GM18858 (cell line): Measurements from ENCODE around the gene SCO1.
"Not testable (repeated sequence)": the region's sequence is repeated elsewhere in the genome, so short reads cannot be mapped to it uniquely, and the experiment has no call there.

Experiments used
- ATAC-seq: cut with Tn5 transposase; IDR thresholded peaks from one replicate; pipeline ENCODE4 v1.9.1; 2021; ENCODE audit not compliant: unreplicated experiment

SCO1 gene

DNA sequence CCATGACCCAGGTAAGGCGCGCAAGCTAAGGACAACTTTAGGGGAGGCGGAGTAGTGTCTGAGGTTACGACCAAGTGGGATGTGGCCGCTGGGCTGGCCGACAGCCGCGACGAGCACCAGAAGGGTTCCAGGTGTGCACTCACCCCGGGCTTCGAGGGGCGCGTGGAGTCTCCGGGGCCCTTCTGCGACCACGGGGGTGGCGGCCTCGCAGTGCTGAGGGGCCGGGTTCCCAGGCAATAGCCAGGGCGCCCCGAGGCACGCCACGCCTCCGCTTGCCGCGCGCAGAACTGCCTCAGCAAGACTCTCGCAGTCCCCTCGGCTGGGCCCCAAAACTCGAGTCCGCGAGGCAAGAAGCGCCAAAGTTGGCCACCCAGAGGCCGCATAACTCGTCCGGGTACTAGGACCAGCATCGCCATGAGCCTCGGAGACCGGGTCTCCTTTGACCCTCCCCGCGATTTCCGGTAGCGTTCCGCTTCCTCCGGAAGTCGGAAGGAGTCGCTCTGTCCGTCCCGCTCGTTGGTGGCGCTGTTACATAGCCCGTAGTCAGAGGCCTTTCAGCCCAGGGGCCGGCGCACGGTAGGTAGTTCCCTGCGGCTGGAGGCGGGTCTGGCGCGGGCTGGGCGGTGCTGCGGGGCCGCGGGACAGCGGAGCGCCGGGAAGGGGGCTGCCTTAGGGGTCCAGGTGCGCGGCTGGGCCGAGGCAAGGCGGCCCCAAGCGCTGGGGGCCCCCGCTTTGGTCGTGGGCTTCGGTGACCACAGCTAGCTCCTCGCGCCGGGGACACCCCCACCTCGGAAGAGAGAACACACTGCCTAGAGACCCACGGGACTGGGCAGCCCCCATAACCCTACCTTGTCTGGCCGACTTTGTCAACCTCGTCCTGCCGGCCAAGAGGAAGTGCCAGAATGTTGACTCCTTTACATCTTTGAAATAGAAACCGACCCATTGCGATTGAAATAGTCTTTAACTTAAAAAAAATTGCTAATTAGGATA is at the start of gene SCO1, which contains the start of gene ADPRM:
TSS of gene SCO1 (minus strand) at position 442 of the 990 bp plus-strand sequence. CDS start at position 416, 26 bp downstream.
TSS of gene ADPRM (plus strand) at position 503 of the 990 bp plus-strand sequence. CDS start 7,333 bp downstream, outside the sequence.
- ATAC-seq = peak; percentile 92

DNA sequence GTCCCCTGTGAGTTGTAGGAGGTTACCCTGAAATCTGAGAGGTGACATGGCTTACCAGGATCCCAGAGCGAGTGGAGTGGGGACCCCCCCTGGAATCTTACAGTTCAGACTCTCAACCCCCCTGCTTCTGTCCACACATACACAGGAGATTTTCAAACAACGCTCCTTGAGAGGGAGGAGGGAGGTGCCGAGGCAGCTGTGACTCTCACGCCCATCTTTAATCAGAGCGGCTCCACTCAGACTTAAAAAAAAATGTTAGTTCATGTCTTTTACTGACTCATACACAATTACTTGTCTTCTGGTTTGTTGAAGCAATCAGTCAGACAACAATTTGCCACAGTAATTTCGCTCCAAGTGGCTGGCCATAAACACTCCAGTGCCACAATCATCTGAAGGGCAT is 47.9 kb upstream of the SCO1 start:
- no peak for ATAC-seq

DNA sequence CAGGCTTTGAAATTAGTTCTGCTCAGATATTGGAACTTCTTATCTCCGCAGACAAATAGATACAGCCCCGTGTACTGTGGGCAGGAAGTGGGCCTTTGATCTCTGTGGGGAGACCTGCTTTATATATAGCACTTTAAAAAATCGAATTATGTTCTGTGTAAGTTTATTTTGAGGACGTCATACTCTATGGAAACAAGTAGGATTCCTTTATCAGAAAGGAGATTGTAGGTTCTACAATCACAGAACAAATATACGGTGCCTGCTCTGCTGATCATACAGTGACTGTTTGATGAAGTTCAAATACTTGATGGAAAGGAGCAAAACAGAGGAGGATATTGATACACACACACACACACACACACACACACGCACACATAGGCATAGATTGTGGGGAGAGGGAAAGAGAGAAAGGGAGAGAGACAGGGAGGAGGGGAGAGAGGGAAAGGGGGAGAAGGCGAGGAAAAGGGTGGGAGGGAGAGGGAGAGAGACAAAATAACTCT is 47.2 kb upstream of the SCO1 start:
- no peak for ATAC-seq

- no peak for ATAC-seq
Observed at GRCh38 chr17:10743316-10744009, 46.1 kb upstream of the SCO1 start.

DNA sequence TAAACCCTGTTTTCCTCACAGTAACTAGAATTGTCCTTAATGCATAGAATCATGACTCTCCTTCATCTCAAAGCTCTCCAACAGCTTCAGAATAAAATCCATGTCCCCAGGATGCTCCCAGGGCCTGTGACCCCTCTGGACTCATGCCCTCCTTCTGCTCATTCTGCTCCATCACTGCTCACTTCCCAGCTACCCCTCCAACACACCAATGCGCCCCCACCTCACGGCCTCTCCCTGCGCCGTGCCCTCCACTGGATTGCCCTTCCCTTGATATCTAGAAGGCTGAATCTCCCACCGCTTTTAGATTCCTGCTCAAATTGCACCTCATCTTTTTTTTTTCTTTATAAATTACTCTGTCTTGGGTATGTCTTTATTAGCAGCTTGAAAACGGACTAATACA is 45.1 kb upstream of the SCO1 start:
- no peak for ATAC-seq

GRCh38 chr17:10741416-10742135 is 44.2 kb upstream of the SCO1 start:
- no peak for ATAC-seq

- ATAC-seq = no peak
Observed at GRCh38 chr17:10739386-10739785, 42.1 kb upstream of the SCO1 start.

DNA sequence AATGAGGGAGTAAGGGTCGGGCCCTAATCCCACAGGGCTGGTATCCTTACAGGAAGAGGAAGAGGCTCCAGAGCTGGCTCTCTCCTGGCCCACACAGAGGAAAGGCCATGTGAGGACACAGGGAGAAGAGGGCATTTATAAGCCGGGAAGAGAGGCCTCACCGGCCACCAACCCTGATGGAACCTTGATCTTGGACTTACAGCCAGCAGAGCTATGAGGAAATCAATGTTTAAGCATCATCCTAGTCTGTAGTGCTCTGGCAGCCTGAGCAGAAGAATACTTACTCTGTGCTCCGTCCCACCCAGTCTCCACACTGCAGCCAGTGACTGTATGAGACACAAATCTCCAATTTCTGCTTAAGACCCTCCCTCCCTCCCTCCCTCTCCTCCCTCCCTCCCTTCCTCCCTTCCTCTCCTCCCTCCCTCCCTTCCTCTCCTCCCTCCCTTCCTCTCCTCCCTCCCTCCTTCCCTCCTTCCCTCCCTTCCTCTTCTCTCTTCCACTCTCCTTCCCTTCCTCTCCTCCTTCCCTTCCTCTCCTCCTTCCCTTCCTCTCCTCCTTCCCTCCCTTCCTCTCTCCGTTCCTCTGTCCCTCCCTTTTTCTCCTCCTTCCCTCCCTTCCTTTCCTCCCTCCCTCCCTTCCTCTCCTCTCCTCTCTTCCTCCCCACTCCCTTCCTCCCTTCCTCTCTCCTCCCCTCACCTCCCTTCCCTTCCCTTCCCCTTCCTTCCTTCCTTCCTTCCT is 41.4 kb upstream of the SCO1 start:
- no peak for ATAC-seq

DNA sequence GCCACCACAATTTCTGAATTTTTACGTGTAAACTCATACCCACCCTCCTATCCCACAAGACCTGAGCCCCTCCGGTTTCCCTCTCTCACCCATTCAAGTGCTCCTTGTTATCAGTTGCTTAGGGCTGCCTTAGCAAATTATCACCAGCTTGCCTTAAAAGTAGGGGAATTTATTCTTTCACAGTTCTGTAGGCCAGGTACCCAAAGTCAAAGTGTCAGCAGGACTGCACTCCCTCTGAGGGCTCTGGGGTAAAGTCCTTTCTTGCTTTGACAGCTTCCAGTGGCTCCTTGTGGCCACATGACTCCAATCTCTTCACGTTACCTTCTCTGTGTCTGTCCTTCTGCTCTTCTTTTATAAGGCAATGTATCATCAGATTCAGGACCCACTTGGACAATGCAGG is 40.4 kb upstream of the SCO1 start:
- ATAC-seq = no peak

DNA sequence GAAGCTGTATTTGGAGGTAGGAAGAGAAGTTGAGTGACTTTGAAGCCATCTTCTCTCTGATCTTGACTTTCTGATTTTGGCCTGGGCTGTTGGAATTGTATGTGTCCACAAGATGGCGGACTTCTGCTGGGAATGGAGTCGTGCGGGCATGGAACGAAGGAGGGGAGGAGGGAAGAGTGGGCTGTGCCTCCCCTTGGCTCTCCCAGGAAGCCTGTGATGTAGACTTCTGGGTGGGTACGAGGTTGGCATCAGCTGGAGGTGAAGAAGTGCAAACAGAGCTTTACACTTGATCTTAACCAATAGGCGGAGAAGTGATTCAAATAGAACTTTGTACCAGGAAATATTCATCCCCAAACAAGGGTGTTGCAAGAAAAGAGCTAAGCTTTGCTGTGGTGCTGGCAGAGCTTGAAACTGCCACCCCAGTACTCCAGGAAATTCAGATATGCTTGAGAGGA is 39.9 kb upstream of the SCO1 start:
- no peak for ATAC-seq

GRCh38 chr17:10735821-10736220 is 38.5 kb upstream of the SCO1 start:
- no peak for ATAC-seq

- no peak for ATAC-seq
Observed at GRCh38 chr17:10735251-10735650, 37.9 kb upstream of the SCO1 start.

GRCh38 chr17:10733666-10734065 is 36.3 kb upstream of the SCO1 start:
- ATAC-seq = no peak

GRCh38 chr17:10732121-10732520 is 34.8 kb upstream of the SCO1 start:
- not testable (repeated sequence) for ATAC-seq

GRCh38 chr17:10731408-10731879 is 34.1 kb upstream of the SCO1 start:
- ATAC-seq = no peak

DNA sequence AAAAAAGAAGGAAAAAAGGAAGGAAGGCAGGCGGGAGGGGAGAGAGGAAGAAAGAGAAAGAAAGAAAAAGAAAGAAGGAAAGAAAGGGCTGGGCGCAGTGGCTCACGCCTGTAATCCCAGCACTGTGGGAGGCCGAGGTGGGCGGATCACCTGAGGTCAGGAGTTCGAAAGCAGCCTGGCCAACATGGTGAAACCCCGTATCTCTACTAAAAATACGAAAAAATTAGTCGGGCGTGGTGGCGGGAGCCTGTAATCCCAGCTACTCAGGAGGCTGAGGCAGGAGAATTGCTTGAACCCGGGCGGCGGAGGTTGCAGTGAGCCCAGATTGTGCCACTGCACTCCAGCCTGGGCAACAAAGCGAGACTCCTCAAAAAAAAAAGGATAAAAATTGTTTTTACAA is 32.9 kb upstream of the SCO1 start:
- not testable (repeated sequence) for ATAC-seq

DNA sequence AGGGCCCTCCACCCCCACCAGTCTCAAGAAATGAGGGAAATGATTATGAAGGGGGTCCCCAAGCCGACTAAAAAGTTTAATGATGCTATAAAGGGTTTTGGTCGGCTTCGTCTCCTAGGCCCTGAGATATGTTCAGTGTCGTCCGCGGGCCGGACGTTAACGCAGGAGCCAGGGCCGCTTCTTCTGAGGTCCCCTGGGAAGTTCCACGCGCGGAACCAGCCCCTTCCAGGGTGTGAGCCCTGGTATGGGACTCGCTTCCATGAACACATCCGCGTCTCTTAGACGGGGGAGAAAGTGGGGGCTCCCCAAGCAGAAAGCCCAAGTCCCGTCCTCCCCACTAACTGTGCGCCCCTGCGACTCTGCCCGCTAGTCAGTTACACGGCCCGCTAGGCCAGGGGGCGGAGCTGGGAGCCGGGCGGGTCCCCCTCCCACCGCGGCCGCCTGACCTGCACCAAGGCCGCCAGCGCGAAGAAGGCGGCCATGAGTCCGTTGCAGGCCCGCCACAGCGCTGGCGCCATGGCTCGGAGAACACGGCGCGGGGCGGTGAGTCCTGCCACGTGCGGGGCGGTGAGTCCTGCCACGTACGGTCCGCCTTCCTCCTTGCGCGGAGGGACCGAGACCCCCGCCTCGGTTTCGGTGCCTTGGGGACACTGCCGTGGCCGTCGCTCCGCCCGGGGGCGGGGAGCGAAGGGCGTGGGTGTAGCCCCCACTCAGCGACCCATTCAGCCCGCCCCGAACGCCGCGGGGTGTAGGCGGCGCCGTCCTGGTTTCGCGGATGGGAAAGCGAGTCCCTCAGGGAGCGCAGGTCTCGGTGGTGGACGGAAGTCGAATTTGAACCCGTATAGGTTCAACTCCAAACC is 32.2 kb upstream of the SCO1 start, which contains the start of gene TMEM220:
TSS of gene TMEM220 (minus strand) at position 690 of the 860 bp plus-strand sequence. CDS start at position 518, 172 bp downstream.
- ATAC-seq = peak; percentile 67

DNA sequence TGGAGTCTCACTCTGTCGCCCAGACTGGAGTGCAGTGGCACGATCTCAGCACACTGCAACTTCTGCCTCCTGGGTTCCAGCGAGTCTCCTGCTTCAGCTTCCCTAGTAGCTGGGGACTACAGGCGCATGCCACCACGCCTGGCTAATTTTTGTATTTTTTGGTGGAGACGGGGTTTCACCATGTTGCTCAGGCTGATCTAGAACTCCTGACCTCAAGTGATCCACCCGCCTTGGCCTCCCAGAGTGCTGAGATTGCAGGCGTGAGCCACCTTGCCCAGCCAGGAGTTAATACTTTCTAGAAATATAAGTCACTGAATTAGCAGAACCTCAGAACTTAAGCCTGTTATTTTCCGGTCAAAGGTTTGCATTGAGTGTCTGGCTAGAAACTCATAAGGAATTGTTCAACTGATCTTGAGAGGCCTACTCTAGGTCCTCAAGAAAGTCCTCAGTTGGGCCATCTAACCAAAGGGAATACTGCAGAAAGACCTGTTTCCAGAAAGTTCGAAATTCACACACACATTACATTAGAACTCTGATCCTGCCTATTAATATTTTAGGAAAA is 31.1 kb upstream of the SCO1 start:
- no peak for ATAC-seq

GRCh38 chr17:10727192-10727591 is 29.9 kb upstream of the SCO1 start:
- ATAC-seq = no peak
